ENCODE measurements around the gene MMEL1.
A peak's percentile ranks its signal among the peaks of the same experiment; 100 is the strongest.
"Not testable (repeated sequence)": the region's sequence is repeated elsewhere in the genome, so short reads cannot be mapped to it uniquely, and the experiment has no call there.

Gene MMEL1

GRCh38 chr1:2568187-2568816 lies 64.5 kb downstream of the MMEL1 start:
- not testable (repeated sequence) for DNase-seq

GRCh38 chr1:2567083-2567679 lies 65.6 kb downstream of the MMEL1 start:
- no peak for DNase-seq

GRCh38 chr1:2566101-2567045 lies 66.4 kb downstream of the MMEL1 start:
- DNase-seq = no peak

- no peak for DNase-seq
Observed at GRCh38 chr1:2564815-2565374, 67.9 kb downstream of the MMEL1 start.

GRCh38 chr1:2564006-2564814 lies 68.6 kb downstream of the MMEL1 start:
- no peak for DNase-seq

- DNase-seq = no peak
Observed at GRCh38 chr1:2563205-2563604, 69.6 kb downstream of the MMEL1 start.

- no peak for DNase-seq
Observed at GRCh38 chr1:2561898-2562895, 70.6 kb downstream of the MMEL1 start.

GRCh38 chr1:2561446-2561845 lies 71.4 kb downstream of the MMEL1 start:
- DNase-seq = no peak

- no peak for DNase-seq
Observed at GRCh38 chr1:2560299-2561073, 72.3 kb downstream of the MMEL1 start.

- no peak for DNase-seq
Observed at GRCh38 chr1:2559509-2560298, 73.1 kb downstream of the MMEL1 start.

- no peak for DNase-seq
Observed at GRCh38 chr1:2558861-2559260, 74.0 kb downstream of the MMEL1 start.

- no peak for DNase-seq
Observed at GRCh38 chr1:2558420-2558819, 74.4 kb downstream of the MMEL1 start.

- DNase-seq = no peak
Observed at GRCh38 chr1:2557482-2558400, 75.1 kb downstream of the MMEL1 start.

- DNase-seq = peak; percentile 49
Observed at GRCh38 chr1:2556678-2557481, 75.9 kb downstream of the MMEL1 start.

- DNase-seq = peak; percentile 79
Observed at GRCh38 chr1:2556277-2556677, 76.5 kb downstream of the MMEL1 start, which contains the start of gene TNFRSF14. Gene TNFRSF14, plus strand, starts transcription at chr1:2556371. Its CDS starts 294 bp downstream, at chr1:2556665.

GRCh38 chr1:2555634-2556276 lies 77.1 kb downstream of the MMEL1 start:
- DNase-seq = peak; percentile 89
